HG03354 (cell line): ENCODE data around the gene SNUPN.

Experiments
- ATAC-seq: cut with Tn5 transposase; IDR thresholded peaks from one replicate; pipeline ENCODE4 v1.9.1; 2021; ENCODE audit warnings: mild to moderate bottlenecking; ENCODE audit not compliant: unreplicated experiment, poor library complexity, severe bottlenecking

Gene SNUPN

DNA sequence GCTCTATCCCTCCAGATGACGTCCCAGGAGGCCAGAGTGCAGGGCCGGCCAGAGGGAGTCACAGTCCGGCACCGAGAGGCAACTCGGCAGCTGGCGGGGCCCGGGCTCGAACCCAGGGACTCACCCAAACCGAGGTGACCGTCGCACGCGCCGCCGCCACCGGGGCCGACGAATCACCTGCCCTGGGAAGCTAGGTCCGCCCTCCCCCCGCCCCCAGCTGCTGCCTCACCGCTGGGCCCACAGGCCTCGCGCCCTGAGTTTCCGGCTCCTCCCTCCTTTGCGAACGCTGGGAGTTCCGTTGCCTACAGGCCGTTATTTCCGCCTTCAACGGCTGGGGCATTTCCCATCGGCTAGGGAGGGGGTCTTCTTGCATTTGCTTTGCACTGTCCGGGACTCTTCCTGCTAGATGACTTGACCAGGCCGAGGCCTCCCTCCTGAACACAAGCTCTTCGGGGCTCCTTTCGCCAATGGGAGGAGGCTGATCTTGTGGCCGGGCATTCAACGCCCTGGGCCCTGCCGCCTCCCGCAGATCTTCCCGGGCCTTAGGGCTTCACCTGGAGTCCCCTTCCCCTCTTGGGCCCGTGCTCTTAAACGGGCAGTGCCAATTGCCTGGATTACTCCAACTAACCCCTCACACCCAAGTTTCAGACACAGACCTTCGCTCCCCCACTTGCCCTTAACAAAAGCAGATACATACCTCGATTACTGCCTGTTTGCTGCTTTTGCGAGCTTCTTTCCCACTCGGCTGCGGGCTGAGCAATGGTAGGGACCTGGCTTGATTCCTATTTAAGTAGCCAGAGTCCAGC lies at the start of gene SNUPN:
TSS of gene SNUPN (minus strand) at position 184 of the 806 bp plus-strand sequence. CDS start 4,674 bp downstream, outside the sequence.
- ATAC-seq: peak; percentile 89

GRCh38 chr15:75674366-75674765 lies 48.8 kb upstream of the SNUPN start:
- no peak for ATAC-seq

DNA sequence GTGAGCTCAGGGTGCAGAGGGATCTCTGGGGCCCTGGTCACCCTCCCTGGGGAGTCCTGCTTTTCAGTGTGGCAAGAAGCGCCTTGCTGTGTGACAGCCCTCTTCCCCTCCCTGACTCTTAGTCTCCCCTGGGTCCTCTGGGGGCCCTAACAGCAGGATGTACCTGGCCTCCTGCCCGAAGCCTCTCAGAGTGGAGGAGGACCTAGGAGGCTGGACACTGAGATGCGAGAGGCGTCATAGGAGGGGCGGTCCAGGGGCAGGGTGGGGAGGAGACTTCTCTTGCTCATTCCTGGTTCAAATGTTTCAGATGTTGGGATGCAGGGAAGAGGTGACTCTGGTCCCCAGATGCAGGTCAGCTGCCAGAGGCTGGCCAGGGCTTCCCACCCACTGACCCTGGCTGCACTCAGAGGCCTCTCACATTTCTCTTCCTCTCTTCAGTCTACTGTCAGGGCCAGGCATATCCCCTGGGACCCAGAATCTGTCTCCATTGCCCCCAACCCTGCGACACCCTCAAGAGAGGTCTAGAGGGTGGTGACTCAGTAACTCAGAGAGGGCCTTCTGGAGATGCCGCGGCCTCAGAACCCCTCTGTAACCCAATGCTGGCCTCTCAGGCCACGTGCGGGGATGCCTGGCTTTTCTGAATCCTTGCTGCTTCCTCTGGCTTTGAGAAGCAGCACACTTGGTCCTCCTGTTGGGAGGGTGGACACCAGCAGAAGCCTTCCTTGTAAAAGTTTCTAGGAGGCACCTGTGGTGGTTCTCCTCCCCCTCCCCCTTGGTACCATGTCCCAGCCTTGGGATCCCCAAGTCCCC lies 48.1 kb upstream of the SNUPN start:
- ATAC-seq: no peak

GRCh38 chr15:75672646-75673425 lies 47.3 kb upstream of the SNUPN start:
- ATAC-seq: no peak

- ATAC-seq: no peak
These were observed 46.4 kb upstream of the SNUPN start for GRCh38 chr15:75671730-75672602.

- ATAC-seq: no peak
These were observed 44.3 kb upstream of the SNUPN start for GRCh38 chr15:75669879-75670212.

DNA sequence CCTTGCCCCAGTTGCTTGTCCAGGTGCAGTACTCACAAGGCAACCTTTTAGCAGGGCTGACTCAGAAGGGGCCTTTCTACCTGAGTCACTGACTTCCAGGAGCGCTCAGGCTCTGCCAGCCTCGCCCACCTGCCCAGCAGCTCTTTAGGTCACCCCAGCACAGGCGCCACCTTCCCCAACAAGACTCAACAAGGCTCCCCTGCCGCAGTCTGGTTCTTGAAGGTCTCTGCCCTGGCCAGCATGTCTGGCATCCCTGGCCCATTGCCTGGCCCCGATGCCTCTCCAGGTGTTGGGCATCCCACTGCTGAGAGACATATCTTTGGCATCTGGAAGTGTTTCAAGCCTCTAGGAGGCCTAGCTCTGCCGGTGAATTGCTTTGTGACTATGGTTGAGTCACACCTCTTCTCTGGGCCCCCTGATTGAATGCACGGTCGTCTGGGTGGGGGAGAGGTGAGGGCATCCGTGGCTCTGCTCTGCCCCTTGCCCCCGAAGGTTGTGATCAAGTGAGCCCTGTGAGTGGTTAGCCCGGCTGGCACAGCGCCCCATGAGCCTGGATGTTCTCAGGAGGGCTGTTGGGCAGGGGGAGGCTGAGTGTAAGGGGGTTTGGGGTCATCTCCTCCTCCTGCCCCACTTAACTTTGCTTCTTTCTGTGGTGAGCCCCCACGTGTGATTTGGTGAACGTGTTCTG lies 43.8 kb upstream of the SNUPN start:
- no peak for ATAC-seq

GRCh38 chr15:75666823-75667501 lies 41.4 kb upstream of the SNUPN start:
- ATAC-seq: no peak

DNA sequence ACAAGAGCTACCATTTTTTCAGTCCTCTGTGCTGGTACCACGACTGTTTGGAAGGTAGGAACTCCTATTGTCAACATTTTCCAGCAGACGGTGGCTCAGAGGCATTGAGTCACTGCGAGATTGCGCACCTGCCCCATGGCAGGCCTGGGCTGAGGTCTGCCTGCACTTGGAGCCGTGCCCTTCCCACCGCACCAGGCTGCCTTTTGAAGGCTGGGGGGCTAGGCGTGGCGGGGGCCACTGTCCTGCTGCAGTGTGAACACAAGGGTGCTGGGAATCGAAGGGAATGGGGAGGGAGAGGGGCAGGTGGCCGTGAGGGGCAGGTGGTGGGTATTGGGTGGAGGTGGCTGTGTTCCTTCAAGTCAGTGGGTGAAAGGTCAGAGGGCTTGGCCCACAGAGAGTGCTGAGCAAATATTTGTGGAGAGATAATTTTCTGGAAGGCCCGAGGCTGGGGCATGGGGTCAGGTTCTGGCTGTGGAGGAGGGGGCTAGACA lies 38.5 kb upstream of the SNUPN start:
- ATAC-seq: no peak

- no peak for ATAC-seq
These were observed 37.4 kb upstream of the SNUPN start for GRCh38 chr15:75662823-75663519.

DNA sequence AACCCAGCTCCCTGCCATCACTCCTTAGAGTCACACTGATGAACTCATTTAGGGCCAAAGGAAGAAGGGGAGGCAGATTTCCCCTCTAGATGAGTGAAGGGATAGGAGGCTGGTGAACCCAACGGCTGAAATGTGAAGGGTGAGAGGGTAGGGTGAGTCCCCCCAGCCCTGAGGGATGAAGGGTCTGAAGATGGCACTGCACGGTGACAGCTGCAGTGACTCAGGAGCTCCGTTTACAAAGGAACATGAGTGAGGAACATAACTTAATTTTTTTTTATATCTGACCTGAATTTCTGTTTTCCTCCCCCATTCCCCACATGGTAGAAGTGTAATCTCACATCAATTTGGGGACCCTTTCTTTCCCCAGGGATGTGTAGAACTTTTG lies 36.2 kb upstream of the SNUPN start:
- no peak for ATAC-seq

DNA sequence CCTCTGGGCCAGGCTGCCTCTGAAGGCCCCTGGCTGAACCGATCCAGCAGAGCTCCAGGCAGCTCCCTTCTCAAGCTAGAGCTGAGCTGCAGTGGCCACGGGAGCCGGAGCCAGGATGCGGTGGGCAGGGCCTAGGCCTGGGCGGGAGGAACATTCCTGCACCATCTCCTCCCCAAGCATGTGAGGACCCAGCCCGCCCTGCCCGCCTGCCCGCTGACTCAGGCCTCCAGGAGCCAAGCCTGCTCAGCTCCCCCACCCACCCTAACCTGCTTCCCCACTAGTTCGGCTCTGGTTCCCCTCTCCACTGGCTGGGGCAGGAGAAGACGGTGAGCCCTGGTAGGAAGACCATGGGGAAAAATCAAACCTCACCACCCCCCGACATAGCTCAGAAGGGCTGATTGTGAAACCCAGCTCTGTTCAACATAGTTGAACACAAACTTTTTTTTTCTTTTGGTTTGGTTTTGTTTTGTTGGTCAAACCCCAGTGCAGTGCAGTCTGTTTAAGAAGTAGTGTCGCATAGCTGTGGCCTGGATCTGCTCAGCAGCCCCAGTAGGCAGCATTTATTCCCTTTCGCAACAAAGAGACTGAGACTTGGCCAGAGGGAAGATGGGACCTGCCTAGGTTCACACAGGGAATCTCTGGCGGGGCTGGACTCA lies 35.7 kb upstream of the SNUPN start:
- ATAC-seq: no peak

- ATAC-seq: no peak
These were observed 34.6 kb upstream of the SNUPN start for GRCh38 chr15:75659928-75660645.

DNA sequence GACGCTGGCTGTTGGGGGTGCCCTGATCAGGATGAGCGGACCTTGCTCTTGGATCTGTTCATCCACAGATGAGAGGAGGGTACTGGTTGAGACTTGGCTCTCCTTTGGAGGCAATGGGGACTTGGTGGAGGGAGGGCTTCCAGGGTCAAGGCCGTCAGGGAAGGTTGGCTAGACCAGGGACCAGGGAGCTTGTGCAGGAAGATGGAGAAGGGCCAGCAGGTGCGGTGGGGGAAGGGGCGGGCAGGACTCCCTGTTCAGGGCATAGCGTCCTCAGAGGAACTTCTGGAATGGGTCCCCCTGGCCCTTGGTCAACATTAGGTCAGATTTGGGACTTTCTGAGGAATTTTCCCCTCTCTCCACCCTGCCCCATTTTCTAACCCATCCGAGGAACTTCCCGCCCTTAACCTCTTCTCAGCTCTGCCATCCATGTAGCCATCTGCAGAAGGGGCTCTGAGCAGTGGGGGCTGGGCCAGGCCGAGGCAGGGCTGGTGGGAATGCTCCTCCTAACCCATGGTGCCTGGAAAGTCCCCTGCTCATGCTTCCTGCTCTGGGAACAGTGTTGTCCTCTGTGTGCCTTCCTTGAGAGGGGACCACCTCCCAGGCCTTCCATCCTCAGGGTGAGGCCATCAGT lies 33.7 kb upstream of the SNUPN start:
- ATAC-seq: no peak

DNA sequence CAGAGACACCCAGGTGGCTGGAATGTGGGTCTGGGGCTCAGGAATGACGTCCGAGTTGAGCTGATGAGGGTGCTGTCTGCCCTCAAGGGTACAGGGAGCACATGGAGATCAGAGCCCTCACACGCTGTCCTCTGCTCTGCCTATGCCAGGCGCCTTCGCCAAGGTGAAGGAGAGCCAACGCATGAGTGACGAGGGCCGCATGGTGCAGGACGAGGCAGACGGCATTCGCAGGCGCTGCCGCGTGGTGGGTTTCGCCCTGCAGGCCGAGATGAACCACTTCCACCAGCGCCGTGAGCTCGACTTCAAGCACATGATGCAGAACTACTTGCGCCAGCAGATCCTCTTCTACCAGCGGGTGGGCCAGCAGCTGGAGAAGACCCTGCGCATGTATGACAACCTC lies 31.3 kb upstream of the SNUPN start:
- ATAC-seq: no peak

GRCh38 chr15:75656331-75656730 lies 30.8 kb upstream of the SNUPN start:
- no peak for ATAC-seq
